GM18520 (cell line): ENCODE measurements around the gene PEX14.

Experiments used
- ATAC-seq: cut with Tn5 transposase; IDR thresholded peaks from one replicate; pipeline ENCODE4 v1.9.1; 2021; ENCODE audit not compliant: unreplicated experiment

Gene PEX14

DNA sequence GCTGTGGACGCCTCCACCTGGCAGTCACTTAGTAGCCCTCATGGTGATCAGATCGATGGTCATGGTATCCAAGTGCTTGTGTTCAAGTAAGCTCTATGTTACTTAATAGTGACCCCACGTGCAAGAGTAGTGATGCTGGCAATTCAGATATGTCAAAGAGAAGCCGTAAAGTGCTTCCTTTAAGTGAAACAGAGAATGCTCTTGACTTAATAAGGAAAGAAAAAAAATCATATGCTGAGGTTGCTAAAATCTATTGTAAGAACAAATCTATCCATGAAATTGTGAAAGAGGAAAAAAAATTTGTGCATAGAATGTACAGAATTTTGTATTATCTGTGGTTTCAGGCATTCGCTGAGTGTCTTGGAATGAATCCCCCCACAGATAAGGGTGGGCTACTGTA is 113.9 kb downstream of the PEX14 start:
- no peak for ATAC-seq

DNA sequence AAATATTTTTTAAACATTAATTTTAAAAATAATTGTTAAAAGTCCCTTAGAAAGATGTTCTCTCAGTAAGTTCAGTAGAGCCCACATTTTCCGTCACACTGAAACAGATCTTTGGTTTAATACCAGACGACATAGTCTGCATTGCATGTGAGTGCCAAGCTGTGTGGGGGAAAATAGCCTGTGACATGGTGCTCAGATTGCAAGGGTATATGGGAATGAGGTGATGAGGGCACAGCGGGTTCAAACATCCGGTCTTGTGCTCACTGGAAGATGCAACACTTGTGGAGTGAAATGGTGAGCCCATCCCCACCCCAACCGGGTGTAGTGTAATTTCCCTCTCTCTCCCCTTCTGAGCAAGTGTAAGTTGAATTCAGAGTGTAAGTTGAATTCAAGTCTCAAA is 114.3 kb downstream of the PEX14 start:
- no peak for ATAC-seq

DNA sequence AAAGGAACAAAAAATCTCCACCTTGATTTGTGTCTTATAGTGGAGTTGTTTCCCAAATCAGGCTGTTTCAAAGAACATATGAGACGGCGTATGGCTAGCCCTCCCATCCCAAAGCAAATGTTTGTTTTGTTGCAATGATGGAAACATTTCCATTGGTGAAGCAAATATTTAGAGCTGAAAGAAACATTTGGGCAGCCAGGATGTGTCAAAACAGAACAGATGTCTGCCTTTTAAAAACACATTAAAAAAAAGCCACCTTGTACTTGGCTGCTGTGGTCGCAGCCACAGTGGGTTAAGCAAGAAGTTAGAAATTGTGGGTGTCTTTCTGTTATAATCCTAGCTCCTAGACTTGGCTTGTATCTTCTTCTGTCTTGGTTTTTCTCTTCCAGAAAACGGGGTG is 116.3 kb downstream of the PEX14 start:
- ATAC-seq: no peak

DNA sequence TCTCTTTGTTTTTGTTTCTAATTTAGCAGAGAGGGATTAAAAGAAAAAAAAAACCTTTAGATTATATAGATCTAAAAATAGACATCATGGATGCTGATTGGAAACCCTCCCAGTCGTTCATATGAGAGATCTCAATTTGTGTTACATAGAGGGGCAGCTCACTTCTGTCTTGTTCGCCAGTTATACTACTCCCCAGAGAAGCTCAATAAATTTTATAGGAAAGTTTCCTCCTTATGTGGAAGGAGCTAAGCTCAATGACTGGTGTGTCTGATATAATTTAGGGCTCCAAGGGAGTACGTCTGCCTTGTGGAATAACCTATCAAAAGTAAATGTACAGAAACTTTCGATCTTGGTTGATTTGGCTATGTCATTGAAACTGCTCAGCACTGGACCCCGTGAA is 117.6 kb downstream of the PEX14 start:
- no peak for ATAC-seq

DNA sequence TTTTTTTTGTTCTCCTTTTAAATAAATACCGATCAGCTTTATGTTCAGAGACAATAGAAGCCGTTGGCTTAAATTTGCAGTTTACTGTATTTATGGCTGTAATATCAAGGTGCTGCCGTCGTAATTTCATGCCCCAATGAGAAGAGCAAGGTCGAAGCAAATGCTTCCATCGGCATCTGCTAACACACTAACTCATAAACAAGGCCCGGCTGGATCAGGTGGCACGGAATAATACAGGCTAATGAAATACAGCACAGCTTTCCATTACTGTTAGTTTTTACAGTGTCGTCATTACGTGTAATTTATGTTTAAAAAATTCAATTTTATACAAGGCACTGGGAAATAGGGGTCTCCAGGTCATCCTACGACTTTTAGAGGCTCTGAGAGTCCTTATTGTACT is 119.0 kb downstream of the PEX14 start:
- no peak for ATAC-seq

DNA sequence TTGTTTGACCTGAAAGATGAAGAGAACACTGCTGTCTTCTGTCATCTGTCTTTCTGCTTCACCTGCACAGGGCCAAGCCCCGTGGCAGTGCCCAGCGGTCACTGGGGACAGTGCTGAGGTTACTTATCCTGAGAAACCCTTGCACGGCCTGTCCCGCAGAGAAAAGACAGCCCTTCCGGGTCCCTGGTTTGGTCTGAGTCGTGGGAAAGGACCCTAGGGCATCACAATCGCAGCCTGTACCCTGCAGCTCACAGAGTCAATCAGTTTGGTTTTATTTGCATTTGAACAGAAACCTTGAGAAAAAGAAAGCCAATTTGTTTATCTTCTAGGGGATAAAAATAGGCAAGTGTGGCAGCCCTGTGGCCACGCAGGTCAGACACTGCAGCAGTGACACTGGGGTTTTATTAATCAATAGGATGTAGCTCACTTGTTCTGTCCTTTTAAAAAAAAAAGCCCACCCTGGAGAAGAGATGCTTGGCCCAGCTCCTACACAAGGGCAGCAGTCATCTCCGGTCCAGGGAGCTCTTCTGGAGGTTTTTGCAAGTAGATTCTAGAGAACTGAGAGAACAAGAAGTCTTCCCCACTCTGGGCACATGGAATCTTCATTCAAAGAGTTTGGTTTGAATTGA is 120.0 kb downstream of the PEX14 start:
- ATAC-seq: no peak

DNA sequence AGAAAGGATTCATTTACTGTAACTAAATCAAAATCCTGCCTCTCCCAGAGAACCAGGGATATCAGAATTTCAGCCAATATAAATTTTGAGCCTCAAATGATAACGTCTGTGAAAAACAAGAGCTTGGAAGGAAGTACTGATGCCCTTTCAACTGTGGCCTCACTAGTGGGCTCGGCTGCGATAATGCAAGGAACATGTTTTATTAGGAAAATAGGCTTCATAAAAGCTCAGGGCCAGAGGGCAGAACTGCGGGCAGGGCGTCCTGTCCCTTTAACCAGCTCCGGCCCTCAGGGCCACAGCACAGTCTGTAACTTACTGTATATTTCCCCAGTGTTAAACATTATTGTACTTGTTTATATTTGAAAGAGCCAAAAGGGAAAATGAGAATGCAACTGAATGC is 122.0 kb downstream of the PEX14 start:
- no peak for ATAC-seq

DNA sequence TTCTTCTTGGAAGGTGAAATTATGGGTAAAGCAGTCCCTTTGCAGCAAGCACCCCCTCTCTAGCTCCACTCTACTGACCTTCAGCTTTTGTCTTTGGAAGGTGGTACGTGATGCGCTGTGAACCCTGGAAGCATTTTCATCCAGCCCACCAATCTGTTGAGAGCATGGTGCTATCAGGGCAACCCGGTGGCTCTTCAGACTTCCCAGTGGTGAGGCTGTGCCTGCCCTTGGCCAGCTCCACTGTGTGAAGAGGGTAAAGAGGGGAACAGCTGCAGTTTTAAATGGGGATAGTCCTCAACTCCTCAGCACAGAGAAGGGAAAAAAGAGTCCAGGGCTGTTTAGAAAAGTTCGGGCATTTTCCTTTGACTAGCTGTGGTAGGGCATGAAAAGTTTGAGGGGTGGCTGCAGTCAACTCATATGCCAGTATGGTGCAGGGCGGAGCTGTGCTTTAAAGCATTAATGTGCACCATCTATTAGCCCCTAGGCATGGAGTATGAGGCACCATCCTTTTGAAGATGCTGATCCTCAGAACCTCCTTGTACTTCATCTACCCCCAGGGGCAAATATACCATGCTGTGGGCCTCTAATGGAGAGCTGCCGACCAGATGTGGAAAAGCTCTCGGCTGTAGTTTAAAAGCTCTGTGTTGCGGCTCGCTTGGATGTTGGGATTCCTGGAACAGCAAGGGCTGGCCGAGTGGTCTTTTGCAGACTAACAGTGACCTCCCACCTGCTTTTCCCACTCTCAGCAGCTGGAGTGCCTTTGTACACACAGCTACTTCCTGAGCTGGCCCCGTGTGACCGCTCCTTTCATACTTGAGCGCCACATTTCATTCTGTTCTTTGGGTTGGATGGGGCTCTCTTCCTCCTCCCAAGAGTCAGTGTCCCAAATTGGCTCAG is 123.0 kb downstream of the PEX14 start:
- ATAC-seq: no peak

DNA sequence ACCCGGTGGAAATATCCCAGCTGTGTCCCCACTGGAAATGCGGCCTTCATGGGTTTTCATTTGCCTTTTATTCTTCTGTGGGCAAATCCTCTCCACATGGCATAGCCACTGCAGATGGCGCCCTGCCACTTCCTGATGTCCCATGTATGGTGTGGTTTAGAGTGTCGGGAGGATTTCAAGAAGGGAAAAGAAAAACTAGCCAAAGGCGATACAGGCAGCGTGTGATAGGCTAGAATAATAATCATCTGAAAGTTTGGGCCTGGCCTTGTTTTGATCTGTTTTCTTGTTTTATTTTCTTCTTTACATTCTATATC is 123.6 kb downstream of the PEX14 start:
- no peak for ATAC-seq

DNA sequence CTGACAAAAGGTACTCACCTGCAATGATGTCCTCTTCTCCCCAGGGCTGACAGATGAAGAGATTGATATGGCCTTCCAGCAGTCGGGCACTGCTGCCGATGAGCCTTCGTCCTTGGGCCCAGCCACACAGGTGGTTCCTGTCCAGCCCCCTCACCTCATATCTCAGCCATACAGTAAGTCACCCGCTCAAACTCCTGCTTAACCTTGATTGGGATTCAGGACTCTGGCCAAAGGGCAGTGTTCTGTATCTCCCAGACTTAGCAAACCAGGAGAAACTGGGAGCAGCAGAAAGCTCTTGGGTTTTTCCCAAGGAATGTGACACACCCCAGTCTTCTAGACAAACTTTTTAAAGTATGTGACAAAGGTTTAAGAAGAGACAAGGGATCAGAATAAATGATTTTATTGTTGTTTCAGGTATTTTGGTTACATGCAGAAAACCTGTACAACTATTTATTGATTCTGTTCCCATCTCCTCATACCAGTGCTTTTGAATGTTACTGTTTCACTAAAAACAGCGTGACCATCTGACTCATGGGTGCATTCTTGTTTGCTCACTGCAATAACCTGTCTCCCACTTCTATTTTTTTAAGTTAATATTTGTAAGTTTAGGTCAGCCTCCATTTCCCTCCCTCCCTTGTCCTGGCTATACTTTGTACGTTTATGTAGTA is 124.6 kb downstream of the PEX14 start:
- no peak for ATAC-seq

DNA sequence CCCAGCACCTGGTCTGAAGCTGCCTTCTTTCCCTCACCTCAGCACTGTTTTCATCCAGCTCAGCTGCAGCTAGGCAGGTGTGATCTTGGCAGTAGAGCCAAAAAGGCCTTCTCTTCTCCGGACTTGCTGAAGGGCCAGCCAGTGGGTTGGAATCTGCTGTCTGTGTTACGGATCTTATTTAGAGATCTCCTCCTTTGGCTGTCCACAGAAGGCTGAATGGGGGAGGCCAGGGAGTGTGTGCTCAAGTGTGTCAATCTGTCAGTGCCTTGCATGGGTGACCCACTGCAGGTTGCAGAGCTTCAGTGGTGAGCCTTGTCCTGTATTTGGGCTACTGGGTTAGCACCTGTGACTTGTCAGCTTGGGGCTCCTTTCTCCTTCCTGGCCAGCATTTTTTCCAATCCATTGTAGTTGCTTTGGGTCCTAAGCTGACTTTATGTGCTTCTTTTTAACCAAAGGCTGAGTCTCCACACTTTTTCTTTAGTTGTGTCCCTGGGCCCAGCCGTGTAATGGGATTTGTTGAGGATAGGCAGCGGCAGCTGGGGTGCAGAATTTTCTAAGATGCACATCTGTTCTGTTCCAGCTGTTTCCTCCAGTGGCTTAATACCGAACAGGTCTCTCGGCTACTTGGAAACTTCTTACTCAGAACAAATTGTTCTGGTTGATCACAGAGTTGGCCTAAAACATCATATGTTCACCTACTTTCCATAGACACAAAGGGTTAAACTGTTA is 126.8 kb downstream of the PEX14 start:
- ATAC-seq: no peak

DNA sequence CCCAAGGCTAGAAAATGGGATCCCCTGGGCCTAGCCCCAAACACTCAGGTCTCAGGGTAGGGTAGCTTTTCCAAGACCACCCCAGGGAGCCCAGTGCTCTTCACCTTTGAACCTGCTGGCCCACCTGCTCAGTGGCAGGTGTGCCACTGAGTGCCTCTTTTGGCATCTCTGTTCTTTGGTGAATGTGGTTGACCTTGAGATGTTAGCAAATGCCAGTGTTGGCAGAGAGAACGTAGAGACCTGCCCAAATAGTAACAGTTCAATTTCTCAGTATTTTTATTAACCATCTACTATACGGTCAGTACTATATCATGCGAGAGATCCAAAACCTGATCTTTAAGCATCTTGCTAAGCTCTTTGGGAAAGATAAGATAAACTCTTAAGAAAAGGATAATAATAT is 128.2 kb downstream of the PEX14 start:
- no peak for ATAC-seq

DNA sequence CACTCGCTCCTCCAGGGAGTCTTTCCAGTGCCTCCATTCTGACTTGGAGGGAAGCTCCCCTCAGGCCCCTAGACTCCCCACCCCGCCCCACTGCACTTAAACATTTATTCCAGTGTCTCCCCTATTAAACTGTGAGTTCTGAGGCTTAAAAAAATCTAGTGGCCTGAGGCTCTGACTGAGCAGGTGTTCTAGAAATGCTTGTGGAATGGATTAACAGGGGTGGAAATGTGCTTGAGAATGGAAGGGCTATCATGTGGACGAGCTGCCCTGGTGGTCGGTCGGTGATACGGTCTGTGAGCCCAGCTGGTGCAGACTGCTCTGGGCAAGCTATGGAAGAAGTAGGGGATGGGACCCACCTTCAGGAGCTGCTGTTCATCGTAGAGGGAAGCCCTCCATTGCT is 130.2 kb downstream of the PEX14 start:
- no peak for ATAC-seq

DNA sequence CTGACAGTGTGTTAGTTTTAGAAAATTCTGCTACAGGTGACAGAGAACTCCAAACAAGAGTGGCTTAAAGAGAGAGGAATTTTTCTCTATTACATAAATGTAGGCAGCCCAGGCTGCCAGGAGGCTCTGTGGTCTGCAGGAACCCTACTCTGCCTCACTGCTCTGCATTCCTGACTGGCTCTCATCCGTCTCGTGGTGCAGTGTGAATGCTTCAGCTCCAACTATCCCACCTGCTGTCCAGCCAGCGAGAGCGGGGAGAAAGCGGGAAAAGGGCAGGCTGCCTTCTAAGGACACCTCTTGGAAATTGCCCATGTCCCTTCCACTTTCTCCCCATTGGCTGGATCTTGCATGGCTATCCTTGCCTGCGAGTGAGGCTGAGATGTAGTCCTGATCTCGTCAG is 131.3 kb downstream of the PEX14 start:
- no peak for ATAC-seq

DNA sequence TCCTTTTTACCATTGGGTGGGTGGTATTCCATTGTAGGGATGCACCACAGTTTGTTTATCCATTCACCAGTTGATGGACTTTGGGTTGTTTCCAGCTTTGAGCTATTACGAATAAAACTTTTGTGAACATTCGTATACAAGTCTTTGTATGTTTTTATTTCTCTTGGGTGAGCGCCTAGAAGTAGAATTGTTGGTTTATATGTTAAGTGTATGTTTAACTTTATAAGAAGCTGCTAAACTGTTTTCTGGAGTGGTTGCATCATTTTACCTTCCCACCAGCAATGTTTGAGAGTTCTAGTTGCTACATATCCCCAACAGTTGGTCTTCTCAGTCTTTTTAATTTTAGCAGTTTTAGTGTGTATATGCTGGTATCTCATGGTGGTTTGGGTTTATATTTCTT is 132.5 kb downstream of the PEX14 start:
- no peak for ATAC-seq

DNA sequence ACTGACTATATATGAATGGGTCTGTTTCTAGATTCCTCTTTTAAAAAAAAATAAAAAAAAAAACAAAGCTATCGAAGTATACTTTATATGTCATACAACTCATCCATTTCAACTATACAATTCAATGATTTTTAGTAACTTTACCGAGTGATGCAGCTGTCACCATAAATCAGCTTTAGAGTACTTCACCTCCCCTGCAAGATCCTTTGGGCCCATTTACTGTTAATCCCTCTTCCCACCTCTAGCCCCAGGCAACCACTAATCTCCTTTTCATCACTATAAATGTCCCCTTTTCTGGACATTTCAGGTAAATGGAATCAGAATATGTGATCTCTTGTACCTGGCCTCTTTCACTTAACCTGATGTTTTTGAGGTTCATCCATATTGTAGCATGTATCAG is 133.9 kb downstream of the PEX14 start:
- no peak for ATAC-seq

DNA sequence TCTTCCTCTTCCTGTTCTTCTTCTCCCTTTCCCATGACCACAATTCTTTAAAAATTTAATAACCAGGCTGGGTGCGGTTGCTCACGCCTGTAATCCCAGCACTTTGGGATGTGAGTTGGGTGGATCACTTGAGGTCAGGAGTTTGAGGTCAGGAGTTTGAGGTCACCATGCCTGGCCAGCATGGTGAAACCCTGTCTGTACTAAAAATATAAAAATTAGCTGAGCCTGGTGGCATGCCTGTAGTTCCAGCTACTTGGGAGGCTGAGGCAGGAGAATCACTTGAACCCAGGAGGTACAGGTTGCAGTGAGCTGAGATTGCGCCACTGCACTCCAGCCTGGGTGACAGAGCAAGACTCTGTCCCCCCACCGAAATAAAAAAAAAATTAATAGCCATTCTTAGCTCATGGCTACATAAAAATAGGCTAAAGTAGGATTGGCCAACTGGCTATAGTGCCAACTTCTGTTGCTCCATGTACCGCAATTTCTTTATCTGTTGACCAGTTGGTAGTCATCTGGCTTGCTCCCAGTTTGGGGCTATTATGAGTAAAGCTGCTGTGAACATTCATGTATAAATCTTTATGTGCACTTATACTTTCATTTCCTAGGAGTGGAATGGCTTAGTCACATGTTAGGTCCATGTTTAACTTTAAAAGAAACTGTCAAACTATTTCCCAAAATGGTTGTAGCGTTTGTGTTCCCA is 136.3 kb downstream of the PEX14 start:
- no peak for ATAC-seq

DNA sequence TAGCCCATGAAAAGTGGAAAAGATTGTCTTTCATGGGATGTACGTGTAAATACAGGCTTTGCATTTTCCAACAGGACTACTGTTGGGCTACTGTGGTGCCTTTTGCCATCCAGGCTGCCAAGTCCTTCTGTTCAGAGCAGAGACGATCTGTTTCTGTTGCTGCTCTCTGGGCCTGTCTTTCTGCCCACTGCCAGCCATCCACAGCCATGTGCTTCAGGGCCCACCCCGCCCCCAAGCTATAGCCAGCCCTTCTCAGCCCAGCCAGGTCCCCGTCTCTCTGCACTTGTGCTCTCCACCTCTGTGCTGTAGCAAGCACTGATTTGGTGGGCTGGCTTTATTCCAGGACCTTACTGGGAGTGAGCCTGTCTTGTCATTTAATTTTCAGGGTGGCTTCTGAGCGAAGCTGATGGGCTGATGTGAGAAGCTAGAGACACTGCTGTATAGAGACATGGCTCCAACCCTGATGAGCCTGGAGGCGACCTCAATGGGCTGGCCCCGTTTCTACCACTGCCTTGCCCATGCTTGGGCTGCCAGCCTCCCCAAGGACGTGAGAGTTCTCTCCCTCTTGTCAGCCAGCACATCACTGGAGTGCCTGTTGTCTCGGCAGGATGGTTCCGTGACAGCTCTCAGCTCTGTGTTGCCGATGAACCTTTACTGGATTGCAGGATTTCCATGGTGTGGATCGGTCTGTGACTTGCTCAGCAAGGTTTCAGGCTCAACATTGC is 137.8 kb downstream of the PEX14 start:
- ATAC-seq: no peak

DNA sequence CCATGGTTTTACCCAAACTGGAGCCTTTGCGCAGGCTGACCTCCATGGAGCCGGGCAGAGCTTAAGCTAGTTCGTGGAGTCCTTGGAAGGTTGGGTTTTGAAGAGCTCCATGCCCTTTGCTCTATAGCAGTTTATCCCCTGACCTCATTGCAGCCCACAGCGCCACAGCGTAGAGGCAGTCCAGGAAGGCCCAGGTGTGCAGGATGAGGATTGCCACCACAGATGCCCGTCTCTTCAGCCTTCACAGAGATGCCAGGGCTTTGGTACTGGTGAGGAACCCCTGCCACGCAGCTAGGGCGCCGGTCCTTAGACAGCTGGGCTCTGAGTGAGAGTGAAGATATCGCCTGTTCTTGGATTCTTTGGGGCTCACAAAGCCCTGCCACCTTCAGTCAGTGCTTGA is 138.6 kb downstream of the PEX14 start:
- ATAC-seq: no peak

DNA sequence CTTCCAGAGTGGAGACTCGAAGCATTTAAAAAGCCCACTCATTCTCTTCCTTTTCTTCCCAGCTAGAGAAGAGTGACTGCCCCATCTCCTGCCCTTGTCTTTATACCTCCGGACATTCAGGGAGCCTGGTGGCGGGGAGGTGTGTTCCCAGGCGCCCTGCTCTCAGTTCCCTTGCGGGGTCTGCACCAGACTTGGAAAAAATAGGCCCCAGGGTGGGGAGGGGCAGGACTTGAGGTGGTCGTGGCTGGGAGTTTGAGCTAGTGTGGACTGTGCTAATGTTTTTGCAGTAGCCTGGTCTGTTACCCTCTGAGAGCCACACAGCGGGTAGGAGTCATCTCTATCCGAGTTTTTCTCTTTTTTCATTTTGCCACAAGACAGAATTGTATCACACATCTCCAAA is 139.1 kb downstream of the PEX14 start:
- no peak for ATAC-seq
